ENCODE measurements around the gene MRGPRF. TPM values are rescaled to one million over a fixed set of nuclear protein-coding genes. Genes with fewer than 3 reads are reported as not detected.

MRGPRF gene
- polyA plus RNA-seq, 1 experiment, result 24.4 TPM

DNA sequence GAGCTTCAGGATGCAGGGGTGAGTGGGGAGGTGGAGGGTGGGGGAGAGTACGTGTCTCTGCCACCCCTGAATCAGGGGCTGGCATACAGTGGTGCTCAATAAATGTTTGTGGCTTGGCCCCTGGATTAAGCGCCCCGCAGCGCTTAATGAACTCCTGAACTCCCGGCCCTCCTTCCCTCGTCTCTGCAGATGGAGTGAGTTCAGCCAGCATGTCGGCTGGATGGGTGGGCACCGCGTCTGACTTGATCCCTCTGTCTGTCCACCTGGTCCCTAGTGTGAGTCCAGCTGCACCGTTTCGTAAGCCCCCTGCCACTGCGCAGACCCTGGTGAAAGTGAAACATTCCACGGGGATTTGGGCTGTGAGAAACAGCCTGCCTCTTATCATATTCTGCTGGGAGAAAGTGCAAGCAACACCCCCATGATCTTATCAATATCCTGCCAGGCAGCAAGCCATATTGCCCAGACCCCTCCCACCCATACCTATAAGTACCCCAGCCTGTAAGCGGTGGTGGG, 20.2 kb downstream of the MRGPRF start:
- TF ChIP-seq, protein P1, sequence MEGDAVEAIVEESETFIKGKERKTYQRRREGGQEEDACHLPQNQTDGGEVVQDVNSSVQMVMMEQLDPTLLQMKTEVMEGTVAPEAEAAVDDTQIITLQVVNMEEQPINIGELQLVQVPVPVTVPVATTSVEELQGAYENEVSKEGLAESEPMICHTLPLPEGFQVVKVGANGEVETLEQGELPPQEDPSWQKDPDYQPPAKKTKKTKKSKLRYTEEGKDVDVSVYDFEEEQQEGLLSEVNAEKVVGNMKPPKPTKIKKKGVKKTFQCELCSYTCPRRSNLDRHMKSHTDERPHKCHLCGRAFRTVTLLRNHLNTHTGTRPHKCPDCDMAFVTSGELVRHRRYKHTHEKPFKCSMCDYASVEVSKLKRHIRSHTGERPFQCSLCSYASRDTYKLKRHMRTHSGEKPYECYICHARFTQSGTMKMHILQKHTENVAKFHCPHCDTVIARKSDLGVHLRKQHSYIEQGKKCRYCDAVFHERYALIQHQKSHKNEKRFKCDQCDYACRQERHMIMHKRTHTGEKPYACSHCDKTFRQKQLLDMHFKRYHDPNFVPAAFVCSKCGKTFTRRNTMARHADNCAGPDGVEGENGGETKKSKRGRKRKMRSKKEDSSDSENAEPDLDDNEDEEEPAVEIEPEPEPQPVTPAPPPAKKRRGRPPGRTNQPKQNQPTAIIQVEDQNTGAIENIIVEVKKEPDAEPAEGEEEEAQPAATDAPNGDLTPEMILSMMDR (IDR thresholded peaks at IDR 0.05; ENCODE audit: insufficient read depth, low read depth, low read length), result no peak
- POLR2A ChIA-PET, result no interaction called here
- CTCF ChIA-PET, result interaction anchor here (0.8 kb wide), 1 partner anchor 8 kb away, joined by 4 read pairs; no protein-coding TSS in a partner anchor

DNA sequence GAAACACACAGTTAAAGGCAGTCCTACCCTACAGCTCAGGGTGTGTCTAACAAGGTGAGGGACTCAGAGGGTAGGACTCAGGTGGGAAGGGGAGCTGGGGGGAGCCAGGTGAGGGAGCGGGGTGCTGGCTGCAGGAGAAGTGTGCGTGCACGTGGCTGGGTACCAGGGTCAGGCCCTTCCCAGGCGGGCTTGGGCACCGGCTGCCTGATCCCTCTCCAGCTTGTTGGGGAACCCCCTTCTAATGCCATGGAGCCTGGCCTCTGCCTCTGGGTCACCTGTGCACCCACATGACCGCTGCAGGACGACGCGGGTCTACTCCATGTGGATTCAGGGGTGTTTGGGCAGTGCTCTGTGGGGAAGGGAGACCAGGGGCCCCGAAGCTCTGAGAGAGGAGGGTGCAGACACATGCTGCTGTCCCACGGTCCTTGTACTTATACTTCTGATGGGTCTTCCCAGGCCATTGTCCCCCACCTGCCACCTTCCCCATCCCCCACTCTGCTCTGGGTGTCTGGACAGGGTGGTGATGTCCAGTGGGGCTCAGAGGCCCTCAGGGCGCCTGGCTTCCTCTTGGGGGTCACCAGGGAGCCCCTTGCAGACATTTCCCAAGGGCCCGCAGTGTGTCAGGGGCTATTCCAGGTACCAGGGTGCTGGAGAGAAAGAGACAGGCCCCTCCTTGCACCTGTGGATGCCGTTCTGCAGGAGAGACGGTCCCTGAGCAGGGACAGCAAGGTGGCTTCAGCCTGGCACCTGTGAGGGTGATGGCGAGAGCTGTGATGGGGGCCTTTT, 21.9 kb downstream of the MRGPRF start:
- Histone ChIP-seq H3K27me3 (ENCODE audit: control insufficient read depth, insufficient read depth, low read length) (peaks cover 15% of the 10 kb centered on the region), H3K36me3 (ENCODE audit: control insufficient read depth, insufficient read depth, low read length) (no peaks in the 10 kb centered on the region), H3K4me3 (ENCODE audit: low read depth, low read length) (no peak overlapping the region)
- CTCF ChIA-PET, result no interaction called here
- no peak for DNase-seq (ENCODE audit: low read depth)
- POLR2A ChIA-PET, result no interaction called here
- TF ChIP-seq, protein P1 (IDR thresholded peaks at IDR 0.05; ENCODE audit: insufficient read depth, low read depth, low read length), result no peak

More for the DNA sequence above, 20.2 kb downstream of the MRGPRF start:
- Histone ChIP-seq H3K4me3 (ENCODE audit: low read depth, low read length) (no peak overlapping the region), H3K36me3 (ENCODE audit: control insufficient read depth, insufficient read depth, low read length) (no peaks in the 10 kb centered on the region), H3K27me3 (ENCODE audit: control insufficient read depth, insufficient read depth, low read length) (peaks cover 11% of the 10 kb centered on the region)
- DNase-seq (ENCODE audit: low read depth), result no peak

DNA sequence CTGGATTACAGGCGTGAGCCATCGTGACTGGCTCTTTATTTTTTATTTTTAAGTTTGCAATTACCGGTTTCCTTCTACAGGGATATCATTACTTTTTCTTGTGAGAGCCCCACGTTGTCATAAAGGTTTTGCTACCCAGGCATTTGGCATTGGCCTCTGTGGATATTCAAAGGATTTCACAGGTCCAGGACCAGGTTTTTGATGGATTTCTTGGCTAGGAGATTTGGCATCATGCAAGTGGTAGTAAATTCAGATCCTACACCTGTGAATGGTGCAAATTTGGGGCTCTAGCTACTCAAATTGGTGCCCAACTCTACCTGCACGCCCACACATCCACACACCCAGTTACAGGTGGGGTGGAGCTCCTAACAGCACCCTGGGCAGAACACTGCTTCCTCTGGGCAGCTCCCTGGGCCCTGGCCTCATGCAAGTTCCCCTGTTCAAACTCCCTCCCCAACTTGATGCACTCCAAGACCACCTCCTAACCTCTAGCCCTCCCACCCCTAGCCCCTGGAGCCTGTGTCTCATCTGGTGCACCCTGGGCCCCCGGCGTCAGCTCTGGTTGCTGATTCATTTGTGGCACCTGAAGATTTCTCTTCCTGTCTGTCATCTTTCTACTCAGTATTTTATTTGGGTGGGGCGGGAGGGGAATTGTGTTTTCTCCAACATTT, 23.0 kb downstream of the MRGPRF start:
- no peak for DNase-seq (ENCODE audit: low read depth)
- TF ChIP-seq, protein P1 (IDR thresholded peaks at IDR 0.05; ENCODE audit: insufficient read depth, low read depth, low read length), result no peak
- CTCF ChIA-PET, result interaction anchor here (0.9 to 1.2 kb wide), 2 partner anchors 8 to 11 kb away, joined by 3 read pairs; no protein-coding TSS in a partner anchor
- Histone ChIP-seq H3K27me3 (ENCODE audit: control insufficient read depth, insufficient read depth, low read length) (peaks cover 15% of the 10 kb centered on the region), H3K4me3 (ENCODE audit: low read depth, low read length) (no peak overlapping the region), H3K36me3 (ENCODE audit: control insufficient read depth, insufficient read depth, low read length) (no peaks in the 10 kb centered on the region)
- POLR2A ChIA-PET, result no interaction called here

DNA sequence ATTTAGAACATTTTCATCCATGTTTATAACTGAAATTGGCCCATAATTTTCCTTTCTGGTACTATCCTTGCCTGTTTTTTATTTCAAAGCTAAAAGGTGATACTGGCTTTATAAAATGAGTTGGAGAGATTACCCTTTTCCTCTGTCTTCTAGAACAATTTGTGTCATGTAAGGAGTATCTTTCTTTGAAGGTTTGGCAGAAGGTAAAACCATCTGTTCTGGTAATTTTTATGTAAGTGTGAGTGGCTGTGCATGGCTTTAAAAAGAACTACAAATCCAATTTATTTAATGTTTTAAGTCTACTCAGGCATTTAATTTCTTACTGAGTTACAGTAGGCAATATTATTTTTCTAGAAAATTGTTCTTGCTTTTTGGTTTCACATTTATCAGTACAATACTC, 24.6 kb downstream of the MRGPRF start:
- CTCF ChIA-PET, result interaction anchor here (0.6 kb wide), 1 partner anchor 9 kb away, joined by 3 read pairs; no protein-coding TSS in a partner anchor
- TF ChIP-seq, protein P1 (IDR thresholded peaks at IDR 0.05; ENCODE audit: insufficient read depth, low read depth, low read length), result no peak
- POLR2A ChIA-PET, result no interaction called here

DNA sequence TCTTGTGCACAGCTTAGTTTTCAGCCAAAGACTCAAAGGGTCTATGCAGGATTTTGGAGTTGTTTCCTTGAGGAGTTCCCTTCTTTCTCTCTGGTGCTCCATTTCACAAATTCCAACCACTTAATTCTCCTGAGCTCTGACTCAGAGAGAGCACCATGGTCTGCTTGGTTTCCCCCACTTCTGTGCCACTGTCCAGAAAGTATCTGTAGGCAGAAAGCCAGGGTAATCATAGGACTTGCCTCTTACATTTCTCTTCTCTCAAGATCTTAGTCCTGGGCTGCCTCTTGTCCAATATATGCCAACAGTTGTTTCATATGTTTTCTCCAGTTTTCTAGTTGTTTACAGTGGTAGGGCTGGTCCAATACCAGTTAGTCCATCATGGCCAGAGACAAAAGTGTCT, 25.8 kb downstream of the MRGPRF start:
- Histone ChIP-seq H3K36me3 (ENCODE audit: control insufficient read depth, insufficient read depth, low read length) (no peaks in the 10 kb centered on the region), H3K27me3 (ENCODE audit: control insufficient read depth, insufficient read depth, low read length) (peaks cover 9% of the 10 kb centered on the region), H3K4me3 (ENCODE audit: low read depth, low read length) (no peak overlapping the region)
- ChIA-PET CTCF (no interaction called here), POLR2A (no interaction called here)
- TF ChIP-seq, protein P1 (IDR thresholded peaks at IDR 0.05; ENCODE audit: insufficient read depth, low read depth, low read length), result no peak
- DNase-seq (ENCODE audit: low read depth), result no peak

More for the DNA sequence above, 24.6 kb downstream of the MRGPRF start:
- Histone ChIP-seq H3K4me3 (ENCODE audit: low read depth, low read length) (no peak overlapping the region), H3K27me3 (ENCODE audit: control insufficient read depth, insufficient read depth, low read length) (peaks cover 15% of the 10 kb centered on the region), H3K36me3 (ENCODE audit: control insufficient read depth, insufficient read depth, low read length) (no peaks in the 10 kb centered on the region)
- DNase-seq (ENCODE audit: low read depth), result no peak

Data from BJ (cell line).